ENCODE data around the gene ZBTB9.

Gene ZBTB9

GRCh38 chr6:33426590-33427511, 27.5 kb upstream of the ZBTB9 start:
- no peak for DNase-seq (ENCODE audit: low read depth in 1 of 2, low spot score in 1 of 2)
- H3K4me3 ChIP-seq (replicated peaks; ENCODE audit: insufficient read depth, low read length) = peak overlapping the region; percentile 58
- no peak overlapping the region; the same call in 1 of the 2 replicates for H3K27ac ChIP-seq (replicated peaks)
- no peak for TF ChIP-seq POLR2AphosphoS5 (IDR thresholded peaks at IDR 0.05; ENCODE audit: low read depth)
- no peak for TF ChIP-seq SPI1 (IDR thresholded peaks at IDR 0.05; ENCODE audit: borderline replicate concordance, low read depth)
- no peak for TF ChIP-seq CTCF (IDR thresholded peaks at IDR 0.05; ENCODE audit: insufficient read depth, low read length)
- TF ChIP-seq GABPA (IDR thresholded peaks at IDR 0.05; ENCODE audit: low read depth) = no peak
- TF ChIP-seq REST (IDR thresholded peaks at IDR 0.05; ENCODE audit: insufficient replicate concordance, low read depth) = no peak
- H3K27me3 ChIP-seq (ENCODE audit: insufficient read depth, poor library complexity, severe bottlenecking) = no peaks in the 10 kb centered on the region

DNA sequence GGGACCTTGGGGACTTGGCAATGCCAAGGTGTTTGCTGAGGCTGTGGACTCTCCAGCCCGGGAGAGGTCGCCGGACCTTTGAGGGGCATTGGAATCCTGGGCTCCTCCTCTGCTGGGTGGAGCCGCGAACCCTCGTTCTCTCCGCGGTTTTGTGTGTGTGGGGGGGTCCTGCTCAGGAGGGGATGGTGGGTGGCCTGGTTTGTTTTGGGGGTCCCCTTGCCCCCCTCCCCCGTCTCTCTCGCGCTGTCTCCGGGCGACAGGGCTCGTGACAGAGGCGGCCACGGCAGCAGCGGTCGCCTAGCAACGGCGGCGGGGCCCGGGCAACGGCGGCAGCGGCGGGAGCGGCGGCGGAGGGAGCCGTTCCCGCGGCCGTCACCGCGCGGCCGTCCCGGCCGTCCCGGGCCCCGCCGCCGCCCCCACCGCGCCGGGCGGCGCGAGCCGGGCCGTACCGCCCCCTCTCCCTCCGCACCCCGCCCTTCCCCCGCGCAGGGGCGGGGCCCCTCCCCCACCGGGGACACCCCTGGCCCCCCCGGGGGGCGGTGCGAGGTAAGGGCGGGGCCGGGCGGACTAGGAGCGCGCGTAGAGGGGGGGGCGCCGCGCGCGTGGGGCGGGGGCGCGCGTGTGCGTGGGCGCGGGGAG, 26.7 kb upstream of the ZBTB9 start:
- peak in 1 of 2 experiments; percentile 27 for DNase-seq (ENCODE audit: low read depth in 1 of 2, low spot score in 1 of 2)
- H3K27ac ChIP-seq (replicated peaks) = no peak overlapping the region; the same call in 1 of the 2 replicates
- H3K4me3 ChIP-seq (replicated peaks; ENCODE audit: insufficient read depth, low read length) = peak overlapping the region; percentile 44
- TF ChIP-seq GABPA (IDR thresholded peaks at IDR 0.05; ENCODE audit: low read depth) = no peak
- no peak for TF ChIP-seq CTCF (IDR thresholded peaks at IDR 0.05; ENCODE audit: insufficient read depth, low read length)
- H3K27me3 ChIP-seq (ENCODE audit: insufficient read depth, poor library complexity, severe bottlenecking) = no peaks in the 10 kb centered on the region

- peak; percentile 70 for DNase-seq (ENCODE audit: low read depth in 1 of 2, low spot score in 1 of 2)
- H3K27me3 ChIP-seq (ENCODE audit: insufficient read depth, poor library complexity, severe bottlenecking) = no peaks in the 10 kb centered on the region
- peak overlapping the region; percentile 46 for H3K27ac ChIP-seq (replicated peaks)
- TF ChIP-seq POLR2AphosphoS5 (IDR thresholded peaks at IDR 0.05; ENCODE audit: low read depth) (peak; percentile 69; the same call in 1 of the 2 replicates), REST (IDR thresholded peaks at IDR 0.05; ENCODE audit: insufficient replicate concordance, low read depth) (no peak), CTCF (IDR thresholded peaks at IDR 0.05; ENCODE audit: insufficient read depth, low read length) (peak; percentile 2)
- H3K4me3 ChIP-seq (replicated peaks; ENCODE audit: insufficient read depth, low read length) = peak overlapping the region; percentile 35
These were observed 26.0 kb upstream of the ZBTB9 start for GRCh38 chr6:33428224-33428965.
